NB4 (cell line): Measurements from ENCODE around the gene USP24.
A peak's percentile ranks its signal among the peaks of the same experiment; 100 is the strongest.
"Not testable (repeated sequence)": the region's sequence is repeated elsewhere in the genome, so short reads cannot be mapped to it uniquely, and the experiment has no call there.

Experiments
- DNase-seq: peaks from one replicate; pipeline ENCODE4 v3.0.0; 2010; ENCODE audit warnings: low read depth
- H3K4me3 ChIP-seq: one replicate; pipeline ENCODE4 v1.5.1; 2011; ENCODE audit warnings: mild to moderate bottlenecking, low read depth, low read length, moderate library complexity
- CTCF ChIP-seq: IDR thresholded peaks from one replicate; pipeline ENCODE4 v1.5.1; 2012; ENCODE audit warnings: low read depth, low read length
- MAX ChIP-seq: IDR thresholded peaks from 2 replicates; pipeline ENCODE4 v1.6.1; 2011; ENCODE audit warnings: low read depth, low read length
- MYC ChIP-seq: IDR thresholded peaks from 2 replicates; pipeline ENCODE4 v1.6.1; 2011; ENCODE audit warnings: low read depth, low read length
- POLR2A ChIP-seq: IDR thresholded peaks from 2 replicates; pipeline ENCODE4 v1.6.1; 2011; ENCODE audit warnings: mild to moderate bottlenecking; ENCODE audit not compliant: insufficient read length; ENCODE audit errors: extremely low read depth

The USP24 gene

GRCh38 chr1:55195521-55196233 is 19.5 kb downstream of the USP24 start:
- DNase-seq = peak; percentile 80
- peak overlapping the region; percentile 2 for H3K4me3 ChIP-seq
- TF ChIP-seq MYC (no peak), POLR2A (no peak)

GRCh38 chr1:55194851-55195250 is 20.3 kb downstream of the USP24 start:
- DNase-seq = peak; percentile 66
- no peak overlapping the region for H3K4me3 ChIP-seq
- no peak for TF ChIP-seq CTCF
- TF ChIP-seq MAX = no peak

GRCh38 chr1:55192093-55192492 is 23.1 kb downstream of the USP24 start:
- no peak for DNase-seq
- TF ChIP-seq MAX (no peak), MYC (no peak), POLR2A (no peak), CTCF (no peak)

GRCh38 chr1:55191219-55191952 is 23.8 kb downstream of the USP24 start:
- not testable (repeated sequence) for DNase-seq, H3K4me3 ChIP-seq

More at GRCh38 chr1:55192093-55192492, 23.1 kb downstream of the USP24 start:
- no peak overlapping the region for H3K4me3 ChIP-seq

- no peak for TF ChIP-seq CTCF
- TF ChIP-seq POLR2A = no peak
- TF ChIP-seq MAX = no peak
- no peak for TF ChIP-seq MYC
- no peak overlapping the region for H3K4me3 ChIP-seq
- DNase-seq = no peak
Measured at GRCh38 chr1:55190109-55190508, 25.1 kb downstream of the USP24 start.

GRCh38 chr1:55188909-55189308 is 26.3 kb downstream of the USP24 start:
- DNase-seq = no peak
- TF ChIP-seq MYC (no peak), MAX (no peak), POLR2A (no peak), CTCF (no peak)
- H3K4me3 ChIP-seq = no peak overlapping the region

- no peak for DNase-seq
- TF ChIP-seq POLR2A = no peak
- no peak for TF ChIP-seq CTCF
- TF ChIP-seq MYC = no peak
- no peak for TF ChIP-seq MAX
- no peak overlapping the region for H3K4me3 ChIP-seq
Measured at GRCh38 chr1:55185832-55186231, 29.3 kb downstream of the USP24 start.
